ENCODE results near the gene NKG7. TPM values are rescaled to one million over a fixed set of nuclear protein-coding genes. Genes with fewer than 3 reads are reported as not detected.
"Not testable (repeated sequence)": the region's sequence is repeated elsewhere in the genome, so short reads cannot be mapped to it uniquely, and the experiment has no call there.

NKG7 gene, protein sequence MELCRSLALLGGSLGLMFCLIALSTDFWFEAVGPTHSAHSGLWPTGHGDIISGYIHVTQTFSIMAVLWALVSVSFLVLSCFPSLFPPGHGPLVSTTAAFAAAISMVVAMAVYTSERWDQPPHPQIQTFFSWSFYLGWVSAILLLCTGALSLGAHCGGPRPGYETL
- not detected in 2 replicates for total RNA-seq
- not detected for polyA plus RNA-seq (2012)

DNA sequence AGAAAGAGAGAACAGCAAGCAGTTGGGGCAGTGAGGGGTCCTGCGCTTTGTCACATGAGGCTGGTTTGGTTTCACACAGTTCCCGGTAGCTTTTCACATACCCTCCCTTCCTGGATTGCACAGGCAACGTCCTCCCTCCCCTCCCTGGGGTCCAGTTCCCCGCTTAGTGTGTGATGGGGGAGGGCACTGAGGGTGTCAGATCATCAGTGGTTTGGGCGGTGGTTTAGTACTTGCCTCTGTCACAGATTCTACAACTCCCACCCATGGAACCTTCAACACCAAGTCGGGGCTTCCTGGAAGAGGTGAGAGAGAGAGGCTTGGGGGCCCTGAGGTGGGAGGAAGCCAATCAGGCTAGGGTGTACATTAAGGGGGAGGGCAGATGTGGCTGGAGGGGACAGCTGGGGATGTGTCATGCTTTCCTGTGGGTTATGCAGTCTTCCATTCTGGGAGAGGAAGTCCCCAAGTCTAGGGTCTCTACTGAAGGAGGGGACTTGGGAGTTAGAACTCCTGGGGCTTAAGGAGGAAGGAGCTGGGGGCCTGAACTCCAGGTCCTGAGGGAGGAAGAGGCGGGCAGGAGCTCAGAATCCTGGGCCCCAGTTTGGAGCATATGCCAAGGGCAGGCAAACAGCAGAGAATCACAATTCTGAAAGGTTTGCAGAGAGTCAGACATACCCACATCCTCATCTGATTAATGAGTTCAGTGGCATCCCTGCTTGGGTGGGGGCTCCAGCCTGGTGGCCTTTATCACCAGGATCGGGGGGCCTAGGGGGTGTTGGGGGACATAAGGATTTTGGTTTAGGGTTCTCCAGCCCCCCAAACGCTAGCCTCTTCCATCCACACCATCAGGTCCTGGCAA, at the start of gene NKG7:
TSS of gene NKG7 (minus strand) at position 6 of the 856 bp plus-strand sequence. CDS start 119 bp downstream, outside the sequence.
- no peak for DNase-seq (ENCODE audit: low read depth)

DNA sequence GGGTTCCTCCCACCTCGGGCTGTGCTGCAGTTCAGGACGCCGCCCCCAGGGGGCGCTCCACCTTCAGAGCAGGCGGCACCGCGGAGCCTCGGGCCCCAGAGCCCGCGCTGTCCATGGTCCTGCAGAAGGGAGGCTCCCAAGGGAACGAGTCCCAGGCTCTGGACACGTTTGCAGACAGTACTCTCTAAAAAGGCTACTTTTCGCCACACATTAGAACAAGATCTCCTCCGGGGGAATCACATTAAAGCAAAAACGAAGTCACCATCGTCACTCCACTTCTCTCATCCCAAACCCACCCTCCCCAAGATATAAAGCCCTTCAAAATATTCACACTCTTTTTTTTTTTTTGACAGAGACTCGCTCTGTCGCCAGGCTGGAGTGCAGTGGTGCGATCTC, 49.6 kb upstream of the NKG7 start:
- peak; percentile 81 for DNase-seq (ENCODE audit: low read depth)

DNA sequence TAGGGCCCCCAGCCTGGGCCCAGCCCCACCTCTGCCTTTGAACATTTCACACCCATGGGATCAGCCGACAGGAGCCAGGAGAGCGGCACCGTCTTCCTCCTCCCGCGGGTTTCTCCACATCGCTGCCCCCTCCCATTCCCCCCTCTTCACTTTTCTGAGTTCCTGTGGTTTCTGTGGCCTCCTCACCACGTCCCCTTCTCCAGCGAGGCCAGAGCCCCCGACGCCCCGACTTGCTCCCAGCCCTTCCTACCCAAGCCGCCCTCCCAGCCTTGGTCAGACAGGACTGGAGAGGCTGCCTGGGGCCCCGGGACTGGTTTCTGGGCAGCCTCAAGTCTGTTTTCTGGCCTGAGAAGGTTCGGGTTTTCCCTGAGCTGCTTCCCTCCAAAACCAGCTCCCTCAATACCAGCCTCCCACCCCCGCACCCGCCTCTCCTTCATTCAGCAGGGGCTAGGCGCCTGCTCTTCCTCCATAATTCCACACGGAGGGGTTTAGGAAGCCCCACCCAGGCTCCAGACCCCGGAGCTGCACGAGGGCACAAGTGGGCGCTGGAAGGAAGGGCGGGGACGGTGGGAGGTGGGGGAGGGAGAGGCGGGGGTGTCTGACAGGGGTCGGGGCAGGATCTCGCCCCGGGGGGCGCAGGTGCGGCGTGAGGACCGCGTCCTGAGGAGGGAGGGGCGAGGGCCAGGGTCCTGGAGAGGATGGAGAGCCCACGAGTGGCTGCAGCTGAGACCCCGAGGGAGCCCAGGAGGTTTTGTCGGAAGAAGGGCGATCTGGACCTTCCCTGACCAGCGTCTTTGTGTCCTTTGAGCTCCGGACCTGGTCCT, 49.0 kb upstream of the NKG7 start:
- DNase-seq (ENCODE audit: low read depth), result no peak

DNA sequence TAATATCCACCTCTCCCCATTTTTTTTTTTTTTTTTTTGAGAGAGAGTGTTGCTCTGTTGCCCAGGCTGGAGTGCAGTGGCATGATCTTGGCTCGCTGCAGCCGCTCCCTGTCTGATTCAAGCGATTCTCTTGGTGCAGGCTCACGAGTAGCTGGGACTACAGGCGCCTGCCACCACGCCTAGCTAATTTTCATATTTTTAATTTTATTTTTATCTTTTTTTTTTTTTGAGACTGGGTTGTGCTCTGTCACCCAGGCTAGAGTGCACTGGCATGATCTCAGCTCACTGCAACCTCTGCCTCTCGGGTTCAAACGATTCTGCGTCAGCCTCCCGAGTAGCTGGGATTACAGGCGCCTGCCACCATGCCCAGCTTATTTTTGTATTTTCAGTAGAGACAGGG, 48.1 kb upstream of the NKG7 start:
- DNase-seq (ENCODE audit: low read depth), result not testable (repeated sequence)

DNA sequence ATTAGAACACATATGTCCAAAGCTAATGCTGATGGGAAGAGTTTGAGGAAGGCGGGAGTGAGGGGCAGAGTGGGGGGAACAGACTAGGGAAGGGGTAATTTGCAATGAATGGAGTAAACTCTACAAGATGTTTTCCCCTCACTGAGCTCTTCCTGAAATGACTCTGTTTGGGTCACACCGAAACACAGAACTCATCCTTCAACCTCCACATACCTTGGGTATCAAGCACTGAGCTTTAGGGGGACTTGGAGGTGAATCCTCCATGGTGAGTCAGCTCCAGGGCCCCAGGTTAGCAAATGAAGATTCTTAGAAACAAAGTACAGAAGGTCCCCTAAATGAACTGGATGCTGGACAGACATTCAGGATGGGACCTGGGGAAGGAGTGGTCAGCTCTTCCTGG, 46.3 kb upstream of the NKG7 start:
- no peak for DNase-seq (ENCODE audit: low read depth)

DNA sequence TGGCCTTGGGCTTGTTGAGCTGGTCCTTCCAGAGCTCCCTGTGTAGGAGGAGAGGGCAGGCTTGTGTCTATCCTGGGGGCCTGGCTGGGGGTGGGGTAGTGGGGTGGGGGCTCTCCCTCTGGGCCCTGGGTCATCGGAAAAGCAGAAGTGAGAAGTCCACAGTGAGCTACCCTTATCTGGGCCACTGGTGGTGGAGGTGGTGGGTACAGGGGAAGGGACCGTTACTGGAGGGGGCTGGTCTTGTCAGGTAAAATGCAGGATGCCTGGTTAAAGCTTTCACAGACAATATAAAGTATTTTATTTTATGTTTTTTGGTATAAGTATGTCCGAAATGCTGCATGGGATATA, 45.3 kb upstream of the NKG7 start:
- DNase-seq (ENCODE audit: low read depth), result no peak

DNA sequence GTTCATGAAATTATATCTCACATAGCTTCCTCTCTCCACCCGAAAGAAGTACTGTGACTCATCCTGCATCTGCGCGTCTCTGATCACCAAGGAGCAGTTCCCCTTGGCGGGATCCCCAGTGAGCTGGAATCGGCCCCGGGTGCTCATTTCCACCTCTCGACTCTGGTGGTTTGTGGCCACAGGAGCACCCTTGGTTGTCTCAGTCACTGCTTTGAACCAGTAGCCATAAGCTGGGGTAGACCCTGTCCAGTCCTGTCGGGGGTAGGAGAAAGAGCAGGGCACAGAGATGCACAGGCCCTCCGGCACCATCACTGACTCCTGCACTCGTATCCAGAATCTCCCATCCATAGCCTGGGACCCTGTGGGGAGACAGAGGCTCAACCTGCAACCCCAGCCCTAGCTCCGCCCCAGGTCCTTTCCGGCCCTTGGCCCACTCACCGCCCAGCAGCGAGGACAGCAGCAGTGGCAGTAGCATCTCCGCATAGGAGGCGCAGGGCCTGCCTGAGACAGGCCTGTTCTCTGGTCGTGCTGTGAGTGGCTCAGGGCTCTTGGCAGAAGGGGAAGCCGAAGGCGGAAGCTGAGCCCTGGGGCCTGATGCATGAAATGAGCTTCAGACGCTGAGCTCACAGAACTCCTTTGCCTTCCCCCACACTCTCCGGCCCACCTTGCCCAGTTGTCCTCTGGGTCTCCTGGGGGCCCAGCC, 44.8 kb upstream of the NKG7 start, which contains the start of gene SIGLEC10:
TSS of gene SIGLEC10 (minus strand) at position 536 of the 703 bp plus-strand sequence. CDS start at position 475, 61 bp downstream.
- DNase-seq (ENCODE audit: low read depth), result no peak

DNA sequence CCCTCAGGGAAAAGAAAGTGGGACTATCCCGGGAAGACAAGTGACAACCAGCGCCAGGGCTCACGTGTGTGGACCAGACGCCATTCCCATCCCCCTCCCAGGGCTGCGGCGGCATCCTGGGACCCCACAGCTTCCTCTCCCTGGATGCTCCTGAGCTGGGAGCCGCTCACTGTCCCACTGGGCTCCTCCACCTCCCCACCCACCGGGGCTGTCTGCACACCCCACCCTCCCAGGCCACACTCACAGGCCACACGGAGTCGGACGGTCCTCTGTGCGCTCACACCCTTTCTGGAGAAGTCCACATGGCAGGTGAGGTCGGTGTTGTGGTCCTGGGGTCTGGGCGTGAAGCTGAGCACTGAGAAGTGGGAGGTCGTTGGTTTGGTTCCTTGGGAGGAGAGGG, 44.0 kb upstream of the NKG7 start:
- not testable (repeated sequence) for DNase-seq (ENCODE audit: low read depth)

DNA sequence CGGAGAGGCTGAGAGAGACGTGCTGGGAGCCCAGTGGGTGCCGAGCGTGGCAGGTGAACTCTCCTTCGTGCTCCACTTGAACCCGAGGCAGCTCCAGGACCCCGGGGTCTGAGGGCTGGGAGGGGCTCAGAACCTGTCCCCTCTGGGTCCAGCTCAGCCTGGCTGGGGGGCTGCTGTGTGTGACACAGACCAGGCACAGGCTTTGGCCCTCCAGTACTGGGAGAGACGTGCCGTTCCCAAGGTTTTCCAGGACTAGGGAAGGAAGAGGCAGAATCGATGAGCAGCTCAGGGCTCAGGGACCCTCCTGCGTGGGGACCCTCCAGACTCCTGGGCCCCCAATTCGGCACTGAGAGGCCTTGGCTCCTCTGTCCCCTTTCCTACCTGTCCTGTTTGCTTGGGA, 42.7 kb upstream of the NKG7 start:
- DNase-seq (ENCODE audit: low read depth), result no peak

DNA sequence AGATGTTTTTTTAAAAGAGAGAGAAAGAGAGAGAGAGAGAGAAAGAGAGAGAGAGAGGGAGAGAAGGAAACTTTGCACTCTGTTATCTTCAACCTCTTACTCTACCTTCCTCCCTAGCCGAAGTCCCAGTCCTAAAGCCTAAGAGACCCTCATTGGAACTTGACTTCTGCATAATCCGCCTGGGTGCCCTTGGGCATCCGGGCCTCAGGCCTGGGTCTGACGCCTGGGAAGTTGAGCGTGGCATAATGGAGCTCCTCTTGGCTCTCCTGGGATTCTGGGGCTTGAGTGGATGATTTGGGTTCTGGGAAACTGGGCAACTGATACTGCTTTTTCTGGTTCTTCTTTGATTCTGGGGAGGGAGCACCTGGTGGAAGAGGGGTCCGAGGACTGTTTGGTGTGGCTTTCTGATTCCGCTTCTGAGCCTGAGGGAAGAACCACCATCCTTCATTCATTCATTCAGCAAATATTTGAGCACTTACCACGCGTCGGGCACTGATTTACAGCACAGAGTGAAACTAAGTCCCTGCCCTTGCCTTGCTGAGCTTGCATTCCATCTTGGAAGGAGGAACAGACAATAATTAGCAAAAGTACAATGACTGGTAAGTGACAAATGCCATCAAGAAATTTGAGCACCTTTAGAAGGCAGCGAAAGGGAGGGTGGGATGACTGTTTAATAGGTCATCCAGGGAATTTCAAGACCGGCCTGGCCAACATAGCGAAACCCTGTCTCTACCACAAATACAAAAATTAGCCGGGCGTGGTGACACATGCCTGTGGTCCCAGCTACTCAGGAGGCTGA, 38.7 kb upstream of the NKG7 start:
- no peak for DNase-seq (ENCODE audit: low read depth)

DNA sequence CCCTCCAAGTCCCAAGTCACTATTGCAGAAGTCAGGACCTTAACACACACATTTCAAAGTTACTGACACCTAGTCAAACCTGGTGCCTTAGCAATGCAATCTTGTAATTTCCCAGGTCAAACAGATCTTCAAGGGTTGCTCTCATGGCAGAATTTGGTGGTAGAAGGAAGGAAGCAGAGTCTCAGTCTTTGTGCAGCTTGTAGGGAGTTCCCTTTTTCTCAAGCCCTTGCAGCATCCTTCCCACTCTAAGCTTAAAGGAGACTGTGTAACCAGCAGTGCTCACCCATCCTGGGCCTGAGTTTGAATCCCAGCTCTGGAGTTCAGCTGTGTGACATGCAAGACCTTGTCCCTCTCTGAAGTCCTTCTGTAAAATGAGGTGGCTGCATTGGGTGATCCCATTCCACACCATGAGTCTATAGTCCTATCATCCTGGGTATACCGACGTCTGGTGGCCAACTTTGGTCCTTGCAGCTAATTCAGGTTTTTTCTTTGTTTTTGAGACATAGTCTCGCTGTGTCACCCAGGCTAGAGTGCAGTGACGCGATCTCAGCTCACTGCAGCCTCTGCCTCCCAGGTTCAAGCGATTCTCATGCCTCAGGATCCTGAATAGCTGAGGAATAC, 35.2 kb upstream of the NKG7 start:
- peak; percentile 15 for DNase-seq (ENCODE audit: low read depth)

DNA sequence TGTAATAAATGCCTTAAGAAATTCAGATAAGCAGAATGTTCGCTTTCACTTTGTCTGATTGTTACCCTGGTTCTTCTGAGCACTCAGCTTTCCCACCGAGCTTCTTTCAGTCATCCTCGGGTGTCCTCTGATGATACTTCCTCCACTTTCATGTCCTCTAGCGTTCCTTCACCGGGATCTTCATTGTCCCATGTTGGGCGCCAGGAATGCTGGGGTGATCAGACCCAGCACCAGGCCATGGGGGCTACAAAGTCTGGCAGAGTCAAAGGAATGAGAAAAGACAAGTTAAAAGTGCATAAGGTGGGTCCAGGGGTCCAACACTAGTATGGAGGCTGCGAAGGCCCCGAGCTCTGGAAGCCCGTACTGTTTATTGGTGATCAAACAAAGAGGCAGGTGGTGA, 29.7 kb upstream of the NKG7 start:
- DNase-seq (ENCODE audit: low read depth), result no peak

DNA sequence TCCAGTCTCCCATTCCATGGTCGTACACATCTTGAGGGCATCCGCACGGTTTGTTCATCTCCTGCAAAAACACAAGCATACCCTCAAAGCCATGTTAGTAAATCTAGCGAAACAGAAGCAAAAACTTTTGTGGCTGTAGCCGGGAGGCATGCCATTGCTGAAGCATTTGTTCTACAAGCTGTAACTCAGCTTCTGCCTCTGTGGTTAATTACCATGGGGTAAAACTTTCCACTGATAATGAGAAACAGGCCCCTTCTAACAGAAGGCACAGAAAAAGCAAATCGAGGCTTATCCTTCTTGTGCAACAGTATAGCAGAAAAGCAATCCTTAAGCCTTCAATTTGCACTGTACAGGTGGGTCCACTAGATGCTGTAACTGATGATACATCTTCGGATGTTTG, 27.5 kb upstream of the NKG7 start:
- DNase-seq (ENCODE audit: low read depth), result not testable (repeated sequence)

DNA sequence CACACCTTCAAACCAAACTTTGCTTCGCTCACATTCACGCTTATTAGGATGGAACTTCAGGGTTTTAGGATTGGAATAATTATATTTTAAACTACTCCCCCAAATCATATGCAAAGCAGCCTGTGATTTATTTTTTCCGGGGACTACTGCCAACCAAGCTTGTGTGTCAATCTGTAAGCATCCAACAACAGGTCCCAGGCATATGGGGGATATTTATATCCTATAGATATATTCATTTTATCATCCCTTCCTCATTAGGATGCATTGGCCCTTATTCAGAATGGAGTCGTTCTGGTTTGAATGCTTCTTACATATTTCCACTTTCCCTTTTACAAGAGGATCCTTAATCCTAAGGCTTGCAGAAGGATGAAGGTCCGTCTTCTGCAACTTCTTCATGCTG, 26.8 kb upstream of the NKG7 start:
- no peak for DNase-seq (ENCODE audit: low read depth)

DNA sequence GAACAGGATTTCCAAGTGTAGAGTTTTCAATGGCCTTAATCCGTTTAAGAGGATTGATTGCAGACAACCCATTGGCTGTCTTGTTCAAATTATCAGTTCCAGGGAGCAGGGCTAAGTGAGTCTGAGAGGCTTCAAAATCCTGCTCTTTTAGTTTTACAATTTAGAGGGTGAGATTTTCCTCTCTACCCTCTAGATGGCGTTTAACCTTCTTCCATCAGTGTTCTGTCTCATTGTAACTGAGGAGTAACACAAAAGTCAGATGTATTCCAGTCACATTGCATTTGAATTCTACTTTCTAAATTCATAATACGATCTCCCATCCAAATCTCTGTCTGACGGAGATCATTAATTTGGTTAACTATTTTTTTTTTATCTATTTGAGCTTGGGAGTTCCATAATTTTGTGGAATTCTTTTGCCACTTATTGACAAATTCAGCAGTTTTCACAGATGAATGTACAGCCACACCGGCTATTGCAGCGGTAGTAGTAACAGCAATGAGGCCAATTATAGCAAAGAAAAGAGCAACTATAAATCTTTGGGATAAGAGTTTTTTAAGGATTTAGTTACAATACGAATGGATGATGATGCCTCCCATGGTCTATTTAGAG, 25.7 kb upstream of the NKG7 start:
- DNase-seq (ENCODE audit: low read depth), result peak; percentile 36

DNA sequence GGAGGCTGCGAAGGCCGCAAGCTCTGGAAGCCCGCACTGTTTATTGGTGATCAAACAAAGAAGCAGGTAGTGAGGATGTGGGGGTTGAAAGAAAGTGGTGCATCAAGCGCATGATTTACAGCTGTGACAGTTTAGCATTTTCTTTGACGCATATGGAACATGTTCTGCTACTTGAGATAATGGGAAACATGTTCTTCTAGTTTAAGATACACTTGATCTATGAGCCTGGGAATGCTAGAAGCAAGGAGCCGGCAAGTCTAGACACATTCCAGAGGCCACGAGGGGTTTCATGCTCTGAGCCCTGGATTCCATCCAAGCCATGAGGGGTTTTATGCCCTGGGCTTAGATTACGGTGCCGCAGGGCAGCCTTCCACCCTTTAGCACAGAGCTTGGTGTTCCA, 25.0 kb upstream of the NKG7 start:
- not testable (repeated sequence) for DNase-seq (ENCODE audit: low read depth)

DNA sequence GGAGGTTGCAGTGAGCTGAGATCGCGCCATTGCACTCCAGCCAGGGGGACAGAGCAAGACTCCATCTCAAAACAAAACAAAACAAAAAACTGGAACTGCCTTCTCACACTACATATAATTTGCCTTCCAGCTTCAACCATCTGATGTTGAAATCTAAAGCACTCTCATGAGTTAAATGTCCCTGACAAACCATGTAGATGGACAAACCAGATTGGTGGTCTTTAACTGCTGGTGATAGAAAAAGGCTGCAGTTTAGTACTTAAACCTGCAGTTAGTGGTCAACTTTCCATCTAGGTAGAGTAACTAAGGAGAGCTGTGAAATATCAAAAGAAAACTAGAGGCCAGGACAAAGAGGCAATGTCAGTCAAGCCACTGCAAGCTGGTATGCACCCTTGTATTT, 23.7 kb upstream of the NKG7 start:
- no peak for DNase-seq (ENCODE audit: low read depth)

DNA sequence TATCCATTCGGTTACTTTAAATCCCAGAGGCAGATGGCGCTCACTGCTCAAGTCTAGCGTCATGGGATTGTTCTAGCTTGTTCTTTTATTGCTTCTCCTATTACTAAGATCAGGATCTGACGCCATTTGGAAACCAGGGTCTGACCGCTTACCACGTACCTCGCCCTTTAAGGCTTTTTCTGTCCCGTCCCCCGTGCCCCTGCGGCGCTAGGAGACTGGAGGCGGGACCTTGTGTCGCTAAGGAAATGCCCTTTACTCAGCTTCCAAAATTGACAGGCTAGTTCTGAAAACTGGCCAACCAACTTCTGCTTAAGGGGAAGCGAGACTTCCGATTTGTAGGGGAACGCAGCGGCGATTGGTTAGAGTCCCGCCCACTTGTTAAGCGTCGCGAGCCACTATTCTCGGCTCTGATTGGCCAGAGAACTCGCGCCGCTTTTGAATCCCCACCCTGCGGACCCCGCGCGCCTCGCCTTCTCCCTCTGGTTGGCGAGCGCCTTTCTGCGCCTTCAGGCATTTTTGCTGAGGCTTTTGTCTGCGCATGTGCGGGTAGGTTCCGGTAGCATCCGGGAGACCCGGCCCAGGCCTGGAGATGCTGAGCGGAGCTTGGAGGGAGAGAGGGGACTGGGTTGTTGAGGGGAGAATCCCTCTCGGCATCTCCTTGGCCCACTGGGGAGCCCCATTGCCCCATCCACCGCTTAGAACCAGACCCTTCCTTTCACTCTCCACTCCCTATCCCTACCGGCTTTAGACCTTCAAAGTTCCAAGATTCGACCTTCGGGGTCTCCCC, 21.8 kb upstream of the NKG7 start:
- DNase-seq (ENCODE audit: low read depth), result peak; percentile 100

DNA sequence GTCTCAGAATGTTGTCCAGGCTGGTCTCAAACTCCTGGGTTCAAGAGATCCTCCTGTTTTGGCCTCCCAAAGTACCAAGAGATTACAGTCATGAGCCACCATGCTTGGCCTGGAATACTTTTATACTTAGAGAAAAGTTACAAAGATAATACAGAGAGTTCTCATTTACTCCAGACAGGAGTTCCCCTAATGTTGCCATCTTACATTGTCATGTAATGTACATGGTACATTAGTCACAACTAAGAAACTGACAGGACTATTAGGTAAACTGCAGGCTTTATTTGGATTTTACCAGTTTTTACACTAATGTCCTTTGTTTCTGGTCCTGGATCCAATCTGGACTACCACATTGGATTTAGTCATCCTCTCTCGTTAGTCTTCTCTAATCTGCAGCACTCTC, 20.2 kb upstream of the NKG7 start:
- DNase-seq (ENCODE audit: low read depth), result no peak

All from myocyte (in vitro differentiated cells).